SW 1271 (cell line): ENCODE results near the gene STPG3.
A peak's percentile ranks its signal among the peaks of the same experiment; 100 is the strongest.

Source experiments
- DNase-seq, 2 experiments: peaks; one replicate each; lab custom pipeline; 2025; lab: John Stamatoyannopoulos, UW

The STPG3 gene

GRCh38 chr9:137251194-137251461, at the start of gene STPG3:
Gene STPG3 (plus strand): TSS chr9:137251286. CDS start chr9:137251287, 1 bp downstream.
- no peak for DNase-seq

DNA sequence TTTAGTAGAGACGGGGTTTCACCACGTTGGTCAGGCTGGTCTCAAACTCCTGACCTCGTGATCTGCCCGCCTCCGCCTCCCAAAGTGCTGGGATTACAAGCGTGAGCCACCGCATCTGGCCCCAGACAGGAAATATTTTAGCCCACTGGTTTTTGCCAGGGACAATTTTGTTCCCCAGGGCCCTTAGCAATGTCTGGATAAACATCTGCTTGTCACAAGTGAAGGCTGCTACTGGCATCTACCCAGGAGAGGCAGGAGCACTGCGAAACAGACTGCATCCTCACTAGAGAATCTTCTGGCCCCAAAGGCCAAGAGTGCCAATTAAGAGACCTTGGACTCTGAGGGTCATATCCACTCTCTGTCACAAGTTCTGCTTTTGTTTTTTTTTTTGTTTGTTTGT, 48.1 kb upstream of the STPG3 start:
- DNase-seq, result no peak

DNA sequence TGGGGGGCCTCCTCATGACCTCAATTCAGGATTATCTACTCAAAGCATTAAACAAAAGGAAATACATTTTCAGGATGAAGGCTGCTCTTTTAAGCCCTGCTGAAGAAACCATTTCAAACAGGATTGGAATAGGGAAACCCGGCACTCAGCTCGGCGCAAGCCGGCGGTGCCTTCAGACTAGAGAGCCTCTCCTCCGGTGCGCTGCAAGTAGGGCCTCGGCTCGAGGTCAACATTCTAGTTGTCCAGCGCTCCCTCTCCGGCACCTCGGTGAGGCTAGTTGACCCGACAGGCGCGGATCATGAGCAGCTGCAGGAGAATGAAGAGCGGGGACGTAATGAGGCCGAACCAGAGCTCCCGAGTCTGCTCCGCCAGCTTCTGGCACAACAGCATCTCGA, 46.4 kb upstream of the STPG3 start:
- no peak for DNase-seq

DNA sequence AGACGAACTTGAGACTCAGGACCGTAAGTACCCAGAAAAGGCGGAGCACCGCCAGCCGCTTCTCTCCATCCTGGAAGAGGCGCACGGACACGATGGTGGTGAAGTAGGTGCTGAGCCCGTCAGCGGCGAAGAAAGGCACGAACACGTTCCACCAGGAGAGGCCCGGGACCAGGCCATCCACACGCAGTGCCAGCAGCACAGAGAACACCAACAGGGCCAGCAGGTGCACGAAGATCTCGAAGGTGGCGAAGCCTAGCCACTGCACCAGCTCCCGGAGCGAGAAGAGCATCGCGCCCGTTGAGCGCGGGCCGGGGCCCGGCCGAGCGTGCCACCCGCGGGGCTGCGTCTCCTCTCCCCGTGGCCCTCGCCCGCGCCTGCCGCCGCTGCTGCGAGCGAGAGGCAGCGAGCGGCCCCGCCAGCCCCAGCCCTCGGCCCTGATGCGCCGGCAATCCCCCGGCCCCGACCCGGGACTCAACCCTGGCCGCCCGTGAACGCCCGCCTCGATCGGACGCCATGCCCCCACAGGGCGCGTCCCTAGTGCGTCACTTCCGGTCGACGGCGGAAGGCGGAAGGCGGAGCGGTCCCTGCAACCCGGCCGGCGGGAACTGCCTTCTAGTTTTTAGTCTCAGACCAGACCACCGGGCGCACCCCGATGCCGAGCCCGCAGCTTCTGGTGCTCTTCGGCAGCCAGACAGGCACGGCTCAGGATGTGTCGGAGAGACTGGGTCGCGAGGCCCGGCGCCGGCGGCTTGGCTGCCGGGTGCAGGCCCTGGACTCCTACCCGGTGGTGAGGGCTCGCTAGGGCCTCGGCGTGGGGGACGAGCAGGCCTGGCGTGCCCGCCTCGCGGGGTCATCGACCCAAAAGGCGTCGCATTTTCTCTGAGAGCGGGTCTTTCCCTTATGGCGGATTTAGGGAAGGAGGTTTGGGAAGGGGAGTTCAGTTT, 45.7 kb upstream of the STPG3 start, which contains the start of the genes NDOR1 and TMEM203:
Gene NDOR1, plus strand, starts transcription at position 575 of the 944 bp plus-strand sequence. Its CDS starts 78 bp downstream, at position 653.
Gene TMEM203, minus strand, starts transcription at position 523 of the 944 bp plus-strand sequence. Its CDS starts 234 bp downstream, at position 289.
- peak; percentile 73 to 82 for DNase-seq

DNA sequence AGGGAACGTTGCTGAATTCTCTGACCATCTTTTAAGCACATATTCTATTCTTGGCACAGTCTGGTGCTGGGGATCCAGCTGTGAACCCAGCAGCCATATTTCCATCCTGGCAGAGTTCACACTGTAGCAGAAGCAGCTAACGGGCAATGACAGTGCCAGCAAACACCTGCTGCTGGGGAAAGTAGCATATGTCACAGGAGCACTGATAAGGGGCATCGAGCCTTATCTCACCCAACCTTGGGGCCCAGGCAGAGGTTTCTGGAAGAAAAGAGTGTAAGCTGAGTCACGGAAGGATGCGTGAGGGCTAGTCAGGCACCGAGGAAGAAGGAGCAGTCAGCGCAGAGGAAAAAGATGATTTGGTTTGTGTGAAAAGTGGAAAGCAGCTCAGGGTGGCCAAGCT, 44.5 kb upstream of the STPG3 start:
- no peak for DNase-seq

DNA sequence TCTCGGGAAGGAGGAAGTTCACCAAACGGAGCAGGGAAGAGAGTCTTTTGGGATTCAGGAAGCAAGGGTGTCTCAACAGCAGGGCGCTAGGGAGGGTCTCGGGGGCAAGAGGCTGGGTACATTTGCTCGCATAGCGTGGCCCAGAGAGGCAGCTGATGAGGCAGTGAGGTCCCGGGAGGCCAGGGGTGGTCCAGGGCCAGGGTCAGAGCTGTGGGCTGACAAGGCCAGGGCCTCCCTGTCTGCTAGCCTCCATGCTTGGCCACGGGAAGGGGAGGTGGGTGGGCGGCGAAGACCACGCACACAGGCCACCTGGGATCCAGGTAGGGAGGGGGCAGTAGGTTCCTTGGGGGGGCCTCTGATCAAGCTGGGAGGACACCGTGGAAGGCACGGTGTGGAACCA, 39.6 kb upstream of the STPG3 start:
- no peak for DNase-seq

- no peak for DNase-seq
These were observed 38.6 kb upstream of the STPG3 start for GRCh38 chr9:137212520-137212919.

- no peak for DNase-seq
These were observed 37.7 kb upstream of the STPG3 start for GRCh38 chr9:137213160-137214060.

DNA sequence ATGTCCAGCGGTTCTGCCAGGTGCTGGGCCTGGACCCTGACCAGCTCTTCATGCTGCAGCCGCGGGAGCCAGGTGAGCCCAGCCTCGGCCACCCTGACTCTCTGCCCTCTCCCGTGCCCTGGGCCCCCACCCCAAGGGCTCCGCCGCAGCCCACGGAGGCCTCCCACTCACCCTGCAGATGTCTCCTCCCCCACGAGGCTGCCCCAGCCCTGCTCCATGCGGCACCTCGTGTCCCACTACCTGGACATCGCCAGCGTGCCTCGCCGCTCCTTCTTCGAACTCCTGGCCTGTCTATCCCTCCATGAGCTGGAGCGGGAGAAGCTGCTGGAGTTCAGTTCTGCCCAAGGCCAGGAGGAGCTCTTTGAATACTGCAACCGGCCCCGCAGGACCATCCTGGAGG, 36.5 kb upstream of the STPG3 start:
- no peak for DNase-seq

DNA sequence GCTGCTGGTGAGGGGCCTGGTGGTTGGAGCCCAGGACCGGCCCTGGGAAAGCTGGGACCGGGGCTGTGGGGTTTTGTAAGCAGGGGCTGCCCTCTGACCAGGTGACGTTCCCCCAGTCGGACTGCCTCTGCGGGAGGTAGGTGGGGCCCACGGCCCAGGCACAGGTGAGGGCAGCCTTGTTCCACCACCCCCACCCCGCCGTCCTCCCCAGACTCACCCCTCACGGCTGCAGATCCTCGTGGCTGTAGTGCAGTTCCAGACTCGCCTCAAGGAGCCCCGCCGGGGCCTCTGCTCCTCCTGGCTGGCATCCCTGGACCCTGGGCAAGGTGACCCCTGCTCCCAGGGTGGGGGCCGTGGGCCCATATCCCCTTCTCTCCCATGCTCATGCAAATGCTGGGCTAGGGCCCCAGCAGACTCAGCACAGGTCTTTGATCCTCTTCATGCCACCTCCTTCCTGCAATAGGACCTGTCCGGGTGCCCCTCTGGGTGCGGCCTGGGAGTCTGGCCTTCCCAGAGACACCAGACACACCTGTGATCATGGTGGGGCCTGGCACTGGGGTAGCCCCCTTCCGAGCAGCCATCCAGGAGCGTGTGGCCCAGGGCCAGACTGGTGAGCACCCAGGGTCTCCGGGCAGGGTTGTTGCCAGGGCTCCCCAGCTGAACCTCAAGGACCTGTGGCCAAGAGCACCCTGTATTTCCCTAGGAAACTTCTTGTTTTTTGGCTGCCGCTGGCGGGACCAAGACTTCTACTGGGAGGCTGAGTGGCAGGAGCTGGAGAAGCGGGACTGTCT, 35.7 kb upstream of the STPG3 start:
- no peak for DNase-seq

GRCh38 chr9:137216188-137216965, 34.7 kb upstream of the STPG3 start:
- no peak for DNase-seq

DNA sequence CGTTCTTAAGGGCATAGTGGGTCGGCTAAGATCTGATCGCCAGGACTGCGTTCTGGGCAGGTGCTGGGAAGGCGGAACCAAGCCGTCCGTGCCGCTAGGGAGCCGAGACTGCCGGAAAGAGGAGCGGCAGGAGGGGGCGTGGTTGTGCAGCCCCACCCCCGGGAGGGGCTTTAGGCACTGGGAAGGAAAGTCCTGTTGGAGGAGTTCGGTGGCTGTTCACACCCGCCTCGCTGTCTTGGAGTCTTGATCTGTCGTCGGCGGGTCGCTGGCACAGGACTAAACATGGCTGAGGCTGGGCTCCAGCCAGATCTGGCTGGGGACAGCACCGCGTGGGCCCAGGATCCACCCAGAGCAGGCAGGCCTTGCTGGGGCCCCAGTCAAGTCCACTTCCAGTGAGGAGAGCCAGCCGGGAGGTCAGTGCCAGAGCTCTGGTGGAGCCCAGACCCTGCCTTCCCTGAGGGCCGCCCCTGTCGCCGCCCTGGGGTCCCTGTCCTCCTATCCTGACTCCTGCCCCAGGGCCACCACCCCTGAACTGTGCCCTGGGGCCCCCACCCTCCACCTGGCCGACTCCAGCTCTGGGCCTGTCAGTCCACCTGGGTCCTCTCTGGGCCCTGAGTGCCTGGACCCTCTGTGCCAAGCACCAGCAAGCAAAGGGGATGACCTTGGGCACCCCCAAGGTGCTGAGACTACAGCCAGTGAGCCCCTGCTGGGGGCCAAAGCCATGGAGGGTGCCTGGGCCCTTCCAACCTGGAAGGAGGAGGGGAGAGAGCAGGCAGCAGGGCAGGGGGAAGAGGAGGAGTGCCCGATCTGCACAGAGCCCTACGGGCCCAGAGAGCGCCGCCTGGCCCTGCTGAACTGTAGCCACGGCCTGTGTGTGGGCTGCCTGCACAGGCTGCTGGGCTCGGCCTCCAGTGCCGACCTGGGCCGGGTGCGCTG, 33.5 kb upstream of the STPG3 start:
- DNase-seq, result peak; percentile 85 to 89

DNA sequence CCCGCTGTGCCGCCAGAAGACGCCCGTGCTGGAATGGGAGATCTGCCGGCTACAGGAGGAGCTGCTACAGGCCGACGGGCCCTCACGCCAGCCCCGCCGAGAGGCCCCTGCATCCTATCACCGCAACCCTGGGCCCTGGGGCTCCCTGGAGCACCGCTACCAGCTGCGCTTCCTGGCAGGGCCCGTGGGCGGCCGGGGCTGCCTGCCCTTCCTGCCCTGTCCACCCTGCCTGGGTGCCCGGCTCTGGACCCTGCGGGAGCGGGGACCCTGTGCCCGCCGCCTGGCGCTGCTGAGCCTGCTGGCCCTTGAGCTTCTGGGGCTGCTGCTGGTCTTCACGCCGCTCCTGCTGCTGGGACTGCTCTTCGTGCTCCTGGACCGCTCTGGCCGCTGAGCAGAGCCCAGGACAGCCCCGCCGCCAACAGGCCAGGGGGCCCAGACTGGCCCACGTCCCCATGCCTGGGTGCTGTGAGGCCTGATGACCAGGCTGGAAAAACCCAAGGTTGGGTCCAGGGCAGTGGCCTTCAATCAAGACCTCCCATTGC, 32.8 kb upstream of the STPG3 start:
- no peak for DNase-seq

- DNase-seq, result peak; percentile 59 to 82
These were observed 32.3 kb upstream of the STPG3 start for GRCh38 chr9:137218754-137219271.

GRCh38 chr9:137219757-137220316, 31.2 kb upstream of the STPG3 start:
- DNase-seq, result no peak

DNA sequence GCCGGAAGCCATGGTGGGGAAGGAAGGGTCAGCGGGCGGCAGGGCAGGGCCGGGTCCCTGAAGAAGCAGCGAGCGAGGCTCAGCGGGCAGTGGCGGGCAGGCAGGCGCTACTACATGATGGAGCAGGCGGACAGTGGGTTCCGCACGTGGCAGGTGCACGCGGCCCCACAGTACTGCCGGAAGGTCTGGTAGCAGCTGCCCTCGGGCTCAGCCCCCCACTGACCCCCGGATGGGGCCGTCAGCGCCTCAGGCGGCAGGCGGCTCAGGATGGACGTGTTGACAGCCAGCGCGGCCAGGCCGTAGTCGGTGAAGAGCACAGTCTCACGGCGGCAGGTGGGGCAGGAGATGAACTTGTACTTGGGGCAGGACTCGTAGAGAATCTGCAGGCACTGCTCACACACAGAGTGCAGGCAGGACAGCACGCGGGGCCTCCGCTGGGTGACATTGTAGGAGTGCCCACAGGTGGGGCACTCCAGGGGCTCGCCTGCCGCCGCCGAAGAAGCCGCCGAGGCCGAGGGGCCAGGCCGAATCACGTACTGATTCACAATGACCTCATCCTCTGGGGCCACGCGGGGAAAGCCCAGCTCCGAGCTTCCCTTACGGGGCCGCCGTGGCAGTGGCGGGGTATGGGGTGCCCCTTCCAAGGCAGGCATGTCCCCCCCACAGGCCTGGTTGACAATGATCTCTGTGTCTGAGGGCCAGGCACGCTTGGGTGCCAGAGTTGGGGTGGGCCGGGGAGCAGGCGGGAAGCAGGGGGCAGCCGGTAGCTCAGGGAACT, 30.6 kb upstream of the STPG3 start:
- no peak for DNase-seq

DNA sequence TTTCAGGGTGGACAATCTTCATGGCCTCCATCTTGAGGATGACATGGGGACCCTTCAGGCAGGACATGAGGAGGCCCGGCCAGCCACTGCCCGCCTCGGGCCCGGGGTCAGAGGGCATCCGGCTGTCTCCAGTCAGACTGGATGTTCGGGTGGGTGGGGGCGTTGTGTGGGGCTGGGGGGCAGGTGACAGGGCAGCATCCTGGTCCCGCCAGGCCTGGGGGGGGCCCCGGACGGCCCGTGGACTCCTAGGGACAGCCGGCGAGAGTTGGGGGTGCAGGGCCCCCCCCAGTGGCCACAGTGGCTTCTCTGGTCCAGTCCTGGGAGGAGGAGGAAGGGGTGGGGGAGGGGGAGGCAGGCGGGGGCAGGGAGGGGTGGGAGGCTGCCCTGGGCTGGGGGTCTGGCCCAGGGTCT, 30.0 kb upstream of the STPG3 start:
- DNase-seq, result no peak

GRCh38 chr9:137221506-137222111, 29.5 kb upstream of the STPG3 start:
- DNase-seq, result no peak
